Brain microvascular endothelial cell (primary cell): ENCODE results near the gene RASAL3.
A peak's percentile ranks its signal among the peaks of the same experiment; 100 is the strongest.

ENCODE experiments used
- DNase-seq: peaks from one replicate; pipeline ENCODE4 v3.0.0-alpha.2; 2020
- H3K27ac ChIP-seq: fragments of 250-450 bp; sonication (Bioruptor Pico); 2 replicates; pipeline ENCODE4 v1.5.1; 2020; ENCODE audit warnings: mild to moderate bottlenecking, moderate library complexity
- H3K27me3 ChIP-seq: fragments of 250-450 bp; sonication (Bioruptor Pico); replicated peaks from 2 replicates; pipeline ENCODE4 v1.5.1; 2020; ENCODE audit warnings: mild to moderate bottlenecking
- H3K36me3 ChIP-seq: fragments of 250-450 bp; sonication (Bioruptor Pico); replicated peaks from 2 replicates; pipeline ENCODE4 v1.5.1; 2020; ENCODE audit warnings: mild to moderate bottlenecking
- H3K4me3 ChIP-seq: 2 replicates; pipeline ENCODE4 v1.5.1; 2011; ENCODE audit warnings: low read depth, mild to moderate bottlenecking, control low read depth, low read length, moderate library complexity
- CTCF ChIP-seq: IDR thresholded peaks from 2 replicates; pipeline ENCODE4 v1.5.1; 2011; ENCODE audit warnings: low read depth, mild to moderate bottlenecking, moderate library complexity, low read length, control low read depth, inconsistent platforms; ENCODE audit errors: missing control alignments
- in situ Hi-C: cut with HindIII; loops from 2 replicates; pipeline ENCODE4 v1.10.0; 2017; ENCODE audit warnings: low sequenced_read_pairs, low pct_ligation_motif_present

Gene RASAL3

GRCh38 chr19:15467734-15468214 is 3.4 kb upstream of the RASAL3 start:
- Histone ChIP-seq H3K27ac (no peak overlapping the region), H3K36me3 (no peaks in the 10 kb centered on the region), H3K27me3 (peaks cover 9% of the 10 kb centered on the region), H3K4me3 (no peak overlapping the region)
- in situ Hi-C loops, result no loop called here
- no peak for TF ChIP-seq CTCF
- no peak for DNase-seq

- peak overlapping the region; percentile 35 for H3K27ac ChIP-seq
- DNase-seq, result peak; percentile 54
- no peaks in the 10 kb centered on the region for H3K36me3 ChIP-seq
- peaks cover 9% of the 10 kb centered on the region for H3K27me3 ChIP-seq
- in situ Hi-C loops, result no loop called here
- TF ChIP-seq CTCF, result no peak
- no peak overlapping the region for H3K4me3 ChIP-seq
Observed at GRCh38 chr19:15466851-15467733, 2.7 kb upstream of the RASAL3 start.

GRCh38 chr19:15463861-15464371 is 428 bp downstream of the RASAL3 start:
- Histone ChIP-seq H3K36me3 (no peaks in the 10 kb centered on the region), H3K27ac (no peak overlapping the region), H3K4me3 (no peak overlapping the region), H3K27me3 (no peaks in the 10 kb centered on the region)
- in situ Hi-C loops, result no loop called here
- TF ChIP-seq CTCF, result no peak
- DNase-seq, result no peak

- in situ Hi-C loops, result no loop called here
- H3K27ac ChIP-seq, result no peak overlapping the region
- H3K36me3 ChIP-seq, result no peaks in the 10 kb centered on the region
- no peak overlapping the region for H3K4me3 ChIP-seq
- TF ChIP-seq CTCF, result no peak
- no peak for DNase-seq
- H3K27me3 ChIP-seq, result peaks cover 16% of the 10 kb centered on the region
Observed at GRCh38 chr19:15461694-15462093, 2.6 kb downstream of the RASAL3 start.

GRCh38 chr19:15457701-15458484 is 6.5 kb downstream of the RASAL3 start:
- no peak for TF ChIP-seq CTCF
- no peak for DNase-seq
- H3K36me3 ChIP-seq, result no peaks in the 10 kb centered on the region
- in situ Hi-C loops, result no loop called here
- peaks cover 26% of the 10 kb centered on the region for H3K27me3 ChIP-seq
- H3K27ac ChIP-seq, result no peak overlapping the region
- no peak overlapping the region for H3K4me3 ChIP-seq
